Measurements from ENCODE around the gene CYFIP1. TPM values are rescaled to one million over a fixed set of nuclear protein-coding genes. Genes with fewer than 3 reads are reported as not detected.
A peak's percentile ranks its signal among the peaks of the same experiment; 100 is the strongest.

Gene CYFIP1
- total RNA-seq, 2 experiments from 2014 or later = 23.1 to 24.9 TPM

- CTCF ChIA-PET = no interaction called here
- POLR2A ChIA-PET = no interaction called here
Measured at GRCh38 chr15:22868495-22868894, 111.7 kb downstream of the CYFIP1 start.

GRCh38 chr15:22867886-22868285, 112.3 kb downstream of the CYFIP1 start:
- Mint-ChIP-seq H3K27me3 (no peaks in the 10 kb centered on the region), H3K27ac (no peak overlapping the region), H3K4me3 (no peak overlapping the region), H3K36me3 (ENCODE audit: low read depth) (peaks cover 63% of the 10 kb centered on the region), H3K4me1 (peaks cover 8% of the 10 kb centered on the region), H3K9me3 (no peaks in the 10 kb centered on the region)
- POLR2A ChIA-PET = interaction anchor here (0.6 kb wide), 1 partner anchor 95 kb away, joined by 3 read pairs; no protein-coding TSS in a partner anchor
- DNase-seq = no peak
- CTCF ChIA-PET = no interaction called here

More at GRCh38 chr15:22868495-22868894, 111.7 kb downstream of the CYFIP1 start:
- peaks cover 60% of the 10 kb centered on the region for H3K36me3 Mint-ChIP-seq (ENCODE audit: low read depth)
- no peaks in the 10 kb centered on the region for H3K9me3 Mint-ChIP-seq
- H3K27ac Mint-ChIP-seq = no peak overlapping the region
- H3K4me1 Mint-ChIP-seq = peaks cover 8% of the 10 kb centered on the region
- no peak for DNase-seq
- H3K27me3 Mint-ChIP-seq = no peaks in the 10 kb centered on the region
- no peak overlapping the region for H3K4me3 Mint-ChIP-seq

- H3K27me3 Mint-ChIP-seq = no peaks in the 10 kb centered on the region
- H3K9me3 Mint-ChIP-seq = no peaks in the 10 kb centered on the region
- H3K4me1 Mint-ChIP-seq = peaks cover 8% of the 10 kb centered on the region
- no peak overlapping the region for H3K4me3 Mint-ChIP-seq
- CTCF ChIA-PET = interaction anchor here (1.3 kb wide), 1 partner anchor 14 kb away, joined by 5 read pairs; no protein-coding TSS in a partner anchor
- H3K27ac Mint-ChIP-seq = no peak overlapping the region
- DNase-seq = no peak
- POLR2A ChIA-PET = interaction anchor here (0.7 to 1.5 kb wide), 4 partner anchors 9 to 173 kb away, joined by 3 to 4 read pairs (median 3); partner anchors contain the start of gene TUBGCP5
- H3K36me3 Mint-ChIP-seq (ENCODE audit: low read depth) = peaks cover 70% of the 10 kb centered on the region
Measured at GRCh38 chr15:22866079-22866478, 114.1 kb downstream of the CYFIP1 start.

GRCh38 chr15:22863356-22863755, 116.8 kb downstream of the CYFIP1 start:
- Mint-ChIP-seq H3K36me3 (ENCODE audit: low read depth) (peaks cover 68% of the 10 kb centered on the region), H3K4me1 (peaks cover 8% of the 10 kb centered on the region), H3K27me3 (no peaks in the 10 kb centered on the region), H3K4me3 (no peak overlapping the region), H3K9me3 (no peaks in the 10 kb centered on the region), H3K27ac (no peak overlapping the region)
- CTCF ChIA-PET = no interaction called here
- POLR2A ChIA-PET = no interaction called here
- DNase-seq = no peak

GRCh38 chr15:22861161-22861560, 119.0 kb downstream of the CYFIP1 start:
- H3K36me3 Mint-ChIP-seq (ENCODE audit: low read depth) = peaks cover 63% of the 10 kb centered on the region
- POLR2A ChIA-PET = interaction anchor here (1.3 kb wide), 1 partner anchor 22 kb away, joined by 4 read pairs; no protein-coding TSS in a partner anchor
- no peak for DNase-seq
- no peaks in the 10 kb centered on the region for H3K27me3 Mint-ChIP-seq
- no peak overlapping the region for H3K4me3 Mint-ChIP-seq
- peaks cover 8% of the 10 kb centered on the region for H3K4me1 Mint-ChIP-seq
- CTCF ChIA-PET = no interaction called here
- no peaks in the 10 kb centered on the region for H3K9me3 Mint-ChIP-seq
- peak overlapping the region; percentile 15 for H3K27ac Mint-ChIP-seq

- Mint-ChIP-seq H3K4me3 (no peak overlapping the region), H3K27ac (no peak overlapping the region), H3K36me3 (ENCODE audit: low read depth) (peaks cover 49% of the 10 kb centered on the region), H3K4me1 (peaks cover 3% of the 10 kb centered on the region), H3K27me3 (no peaks in the 10 kb centered on the region), H3K9me3 (no peaks in the 10 kb centered on the region)
- ChIA-PET CTCF (no interaction called here), POLR2A (interaction anchor here (1.0 to 1.2 kb wide), 3 partner anchors 17 to 183 kb away, joined by 3 read pairs; partner anchors contain the start of gene TUBGCP5)
- no peak for DNase-seq
Measured at GRCh38 chr15:22856659-22857058, 123.5 kb downstream of the CYFIP1 start.

GRCh38 chr15:22855791-22856190, 124.4 kb downstream of the CYFIP1 start:
- Mint-ChIP-seq H3K4me3 (no peak overlapping the region), H3K4me1 (peaks cover 7% of the 10 kb centered on the region), H3K9me3 (no peaks in the 10 kb centered on the region), H3K36me3 (ENCODE audit: low read depth) (peaks cover 47% of the 10 kb centered on the region), H3K27me3 (no peaks in the 10 kb centered on the region), H3K27ac (no peak overlapping the region)
- DNase-seq = no peak
- CTCF ChIA-PET = no interaction called here
- POLR2A ChIA-PET = interaction anchor here (1.0 to 1.2 kb wide), 3 partner anchors 16 to 184 kb away, joined by 3 read pairs; partner anchors contain the start of gene TUBGCP5

GRCh38 chr15:22851513-22851912, 128.7 kb downstream of the CYFIP1 start:
- Mint-ChIP-seq H3K4me1 (peaks cover 22% of the 10 kb centered on the region), H3K27me3 (no peaks in the 10 kb centered on the region), H3K9me3 (no peaks in the 10 kb centered on the region), H3K27ac (peak overlapping the region; percentile 2), H3K4me3 (no peak overlapping the region), H3K36me3 (ENCODE audit: low read depth) (peaks cover 40% of the 10 kb centered on the region)
- POLR2A ChIA-PET = interaction anchor here (1.0 kb wide), 1 partner anchor 11 kb away, joined by 3 read pairs; no protein-coding TSS in a partner anchor
- CTCF ChIA-PET = interaction anchor here (1.6 kb wide), 1 partner anchor 15 kb away, joined by 5 read pairs; no protein-coding TSS in a partner anchor
- no peak for DNase-seq

- CTCF ChIA-PET = no interaction called here
- Mint-ChIP-seq H3K27ac (no peak overlapping the region), H3K27me3 (no peaks in the 10 kb centered on the region), H3K36me3 (ENCODE audit: low read depth) (peaks cover 43% of the 10 kb centered on the region), H3K4me1 (peaks cover 26% of the 10 kb centered on the region), H3K4me3 (no peak overlapping the region), H3K9me3 (no peaks in the 10 kb centered on the region)
- DNase-seq = no peak
- POLR2A ChIA-PET = interaction anchor here (0.8 kb wide), 1 partner anchor 11 kb away, joined by 4 read pairs; no protein-coding TSS in a partner anchor
Measured at GRCh38 chr15:22850055-22850454, 130.1 kb downstream of the CYFIP1 start.

- H3K4me3 Mint-ChIP-seq = no peak overlapping the region
- H3K9me3 Mint-ChIP-seq = no peaks in the 10 kb centered on the region
- peaks cover 43% of the 10 kb centered on the region for H3K36me3 Mint-ChIP-seq (ENCODE audit: low read depth)
- DNase-seq = no peak
- ChIA-PET CTCF (no interaction called here), POLR2A (no interaction called here)
- H3K27me3 Mint-ChIP-seq = no peaks in the 10 kb centered on the region
- no peak overlapping the region for H3K27ac Mint-ChIP-seq
- H3K4me1 Mint-ChIP-seq = peaks cover 34% of the 10 kb centered on the region
Measured at GRCh38 chr15:22846073-22846472, 134.1 kb downstream of the CYFIP1 start.

- Mint-ChIP-seq H3K27me3 (no peaks in the 10 kb centered on the region), H3K4me3 (no peak overlapping the region), H3K4me1 (peaks cover 35% of the 10 kb centered on the region), H3K36me3 (ENCODE audit: low read depth) (peaks cover 44% of the 10 kb centered on the region), H3K9me3 (no peaks in the 10 kb centered on the region), H3K27ac (peak overlapping the region; percentile 37)
- ChIA-PET CTCF (no interaction called here), POLR2A (no interaction called here)
- DNase-seq = no peak
Measured at GRCh38 chr15:22845289-22845900, 134.8 kb downstream of the CYFIP1 start.

- H3K27ac Mint-ChIP-seq = peak overlapping the region; percentile 37
- no peaks in the 10 kb centered on the region for H3K27me3 Mint-ChIP-seq
- no peak for DNase-seq
- ChIA-PET CTCF (no interaction called here), POLR2A (no interaction called here)
- no peaks in the 10 kb centered on the region for H3K9me3 Mint-ChIP-seq
- H3K4me1 Mint-ChIP-seq = peaks cover 34% of the 10 kb centered on the region
- H3K4me3 Mint-ChIP-seq = no peak overlapping the region
- H3K36me3 Mint-ChIP-seq (ENCODE audit: low read depth) = peaks cover 43% of the 10 kb centered on the region
Measured at GRCh38 chr15:22844421-22845288, 135.5 kb downstream of the CYFIP1 start.

- POLR2A ChIA-PET = interaction anchor here (1.0 to 3.2 kb wide), 7 partner anchors 11 to 200 kb away, joined by 3 to 22 read pairs (median 4); partner anchors contain the start of genes NIPA1 and TUBGCP5
- Mint-ChIP-seq H3K36me3 (ENCODE audit: low read depth) (peaks cover 13% of the 10 kb centered on the region), H3K27ac (peak overlapping the region; percentile 82), H3K4me1 (peaks cover 28% of the 10 kb centered on the region), H3K4me3 (peak overlapping the region; percentile 84), H3K27me3 (no peaks in the 10 kb centered on the region), H3K9me3 (no peaks in the 10 kb centered on the region)
- CTCF ChIA-PET = interaction anchor here (2.1 kb wide), 1 partner anchor 43 kb away, joined by 6 read pairs; no protein-coding TSS in a partner anchor
- DNase-seq = no peak
Measured at GRCh38 chr15:22839046-22839695, 141.0 kb downstream of the CYFIP1 start.
